Neural progenitor cell (in vitro differentiated cells): ENCODE results near the gene FRMD5. TPM values are rescaled to one million over a fixed set of nuclear protein-coding genes. Genes with fewer than 3 reads are reported as not detected.

ENCODE experiments used
- DNase-seq: peaks from one replicate; pipeline ENCODE4 v3.0.0-alpha.2; 2016; ENCODE audit warnings: low spot score
- H2AFZ ChIP-seq: fragments of 200-600 bp; sonication (generic); replicated peaks from 2 replicates; pipeline ENCODE4 v1.6.1; 2016; ENCODE audit warnings: antibody characterized with exemption
- H3F3A ChIP-seq: fragments of 200-600 bp; sonication (generic); 2 replicates; pipeline ENCODE4 v1.6.1; 2016; ENCODE audit warnings: antibody characterized with exemption, low read depth
- H3K27ac ChIP-seq: fragments of 200-600 bp; sonication (generic); 2 replicates; pipeline ENCODE4 v1.5.1; 2016; ENCODE audit warnings: mild to moderate bottlenecking
- H3K27me3 ChIP-seq: fragments of 200-600 bp; sonication (generic); 2 replicates; pipeline ENCODE4 v1.6.1; 2016; ENCODE audit warnings: mild to moderate bottlenecking, moderate library complexity
- H3K36me3 ChIP-seq: fragments of 200-600 bp; sonication (generic); 2 replicates; pipeline ENCODE4 v1.5.1; 2016
- H3K4me1 ChIP-seq: fragments of 200-600 bp; sonication (generic); 2 replicates; pipeline ENCODE4 v1.6.1; 2016; ENCODE audit warnings: mixed run types
- H3K4me2 ChIP-seq: fragments of 200-600 bp; sonication (generic); 2 replicates; pipeline ENCODE4 v1.6.1; 2016
- H3K4me3 ChIP-seq: fragments of 200-600 bp; sonication (generic); 2 replicates; pipeline ENCODE4 v1.5.1; 2016
- H3K79me2 ChIP-seq: fragments of 200-600 bp; sonication (generic); 2 replicates; pipeline ENCODE4 v1.6.1; 2016; ENCODE audit warnings: low read depth
- H3K9ac ChIP-seq: fragments of 200-600 bp; sonication (generic); 2 replicates; pipeline ENCODE4 v1.6.1; 2016
- H3K9me3 ChIP-seq: fragments of 200-600 bp; sonication (generic); 2 replicates; pipeline ENCODE4 v1.5.1; 2016; ENCODE audit warnings: low read depth
- H4K20me1 ChIP-seq: fragments of 200-600 bp; sonication (generic); 2 replicates; pipeline ENCODE4 v1.6.1; 2016; ENCODE audit warnings: low read depth
- H3K27ac Mint-ChIP-seq: 3 replicates; pipeline ENCODE4 v1.8.0; 2021; ENCODE audit warnings: mixed read lengths
- H3K27me3 Mint-ChIP-seq: 2 replicates; pipeline ENCODE4 v1.8.0; 2022; ENCODE audit warnings: low read depth, mild to moderate bottlenecking, inconsistent platforms, moderate library complexity, mixed read lengths; ENCODE audit not compliant: insufficient read depth
- H3K36me3 Mint-ChIP-seq: 3 replicates; pipeline ENCODE4 v1.8.0; 2021; ENCODE audit warnings: mixed read lengths
- H3K4me1 Mint-ChIP-seq: 3 replicates; pipeline ENCODE4 v1.8.0; 2021; ENCODE audit warnings: mixed read lengths
- H3K4me3 Mint-ChIP-seq: 3 replicates; pipeline ENCODE4 v1.8.0; 2021; ENCODE audit warnings: mild to moderate bottlenecking, moderate library complexity, mixed read lengths
- H3K9me3 Mint-ChIP-seq: 3 replicates; pipeline ENCODE4 v1.8.0; 2020; ENCODE audit warnings: mixed read lengths
- CTCF ChIP-seq: fragments of 200-600 bp; sonication (generic); IDR thresholded peaks from 2 replicates; pipeline ENCODE4 v1.5.1; 2017; ENCODE audit warnings: antibody characterized with exemption, mild to moderate bottlenecking
- EZH2 ChIP-seq: fragments of 200-600 bp; sonication (generic); IDR thresholded peaks from 2 replicates; pipeline ENCODE4 v1.6.1; 2017; ENCODE audit warnings: antibody characterized with exemption, mild to moderate bottlenecking, moderate library complexity
- EZH2phosphoT487 ChIP-seq: fragments of 200-600 bp; sonication (generic); IDR thresholded peaks from 2 replicates; pipeline ENCODE4 v1.6.1; 2017; ENCODE audit warnings: antibody characterized with exemption
- total RNA-seq: library from RNA; depleted of rRNA; stranded (reverse); fragments of >200 nt; gene quantifications from 2 replicates; pipeline ENCODE4 v1.2.3, GENCODE V29; 2015; ENCODE audit warnings: low replicate concordance

The FRMD5 gene
- total RNA-seq, 1 donor from 2014 or later = 10.1 TPM

- Histone ChIP-seq H3K79me2 (no peaks in the 10 kb centered on the region), H3K27ac (no peak overlapping the region), H3K4me2 (no peak overlapping the region), H3K9ac (no peak overlapping the region), H4K20me1 (no peaks in the 10 kb centered on the region), H2AFZ (no peak overlapping the region), H3K36me3 (no peaks in the 10 kb centered on the region), H3K4me3 (no peak overlapping the region), H3F3A (no peaks in the 10 kb centered on the region), H3K9me3 (no peaks in the 10 kb centered on the region), H3K27me3 (no peaks in the 10 kb centered on the region), H3K4me1 (peaks cover 3% of the 10 kb centered on the region)
- no peak for TF ChIP-seq CTCF
- Mint-ChIP-seq H3K27ac (no peak overlapping the region), H3K36me3 (peaks cover 3% of the 10 kb centered on the region), H3K27me3 (peaks cover 2% of the 10 kb centered on the region), H3K9me3 (no peaks in the 10 kb centered on the region), H3K4me3 (no peak overlapping the region), H3K4me1 (peaks cover 11% of the 10 kb centered on the region)
- no peak for DNase-seq
These were observed 207.1 kb downstream of the FRMD5 start for GRCh38 chr15:43987924-43988323.

GRCh38 chr15:43985976-43986680, 208.9 kb downstream of the FRMD5 start:
- Histone ChIP-seq H3K4me2 (no peak overlapping the region), H3K9me3 (no peaks in the 10 kb centered on the region), H3K79me2 (no peaks in the 10 kb centered on the region), H3K27ac (no peak overlapping the region), H3K9ac (no peak overlapping the region), H3F3A (no peaks in the 10 kb centered on the region), H3K36me3 (no peaks in the 10 kb centered on the region), H3K4me3 (no peak overlapping the region), H2AFZ (no peak overlapping the region), H4K20me1 (no peaks in the 10 kb centered on the region), H3K4me1 (peaks cover 3% of the 10 kb centered on the region), H3K27me3 (no peaks in the 10 kb centered on the region)
- peaks cover 3% of the 10 kb centered on the region for H3K36me3 Mint-ChIP-seq
- no peaks in the 10 kb centered on the region for H3K9me3 Mint-ChIP-seq
- H3K4me1 Mint-ChIP-seq = peaks cover 8% of the 10 kb centered on the region
- H3K27me3 Mint-ChIP-seq = peaks cover 2% of the 10 kb centered on the region
- DNase-seq = no peak
- H3K27ac Mint-ChIP-seq = no peak overlapping the region
- H3K4me3 Mint-ChIP-seq = no peak overlapping the region
- TF ChIP-seq CTCF (no peak), EZH2 (no peak), EZH2phosphoT487 (no peak)

GRCh38 chr15:43981576-43981975, 213.5 kb downstream of the FRMD5 start:
- no peak overlapping the region for H3K27ac ChIP-seq
- no peak for TF ChIP-seq CTCF
- no peak for TF ChIP-seq EZH2phosphoT487
- TF ChIP-seq EZH2 = no peak
- no peak overlapping the region for H3K27ac Mint-ChIP-seq
- H3K9me3 ChIP-seq = no peaks in the 10 kb centered on the region
- no peaks in the 10 kb centered on the region for H3K27me3 Mint-ChIP-seq
- H2AFZ ChIP-seq = no peak overlapping the region
- DNase-seq = no peak
- H3K36me3 Mint-ChIP-seq = peaks cover 2% of the 10 kb centered on the region
- H3K79me2 ChIP-seq = no peaks in the 10 kb centered on the region
- H3K9me3 Mint-ChIP-seq = peaks cover 5% of the 10 kb centered on the region
- no peaks in the 10 kb centered on the region for H3K36me3 ChIP-seq
- no peaks in the 10 kb centered on the region for H3K27me3 ChIP-seq
- peaks cover 4% of the 10 kb centered on the region for H3K4me1 Mint-ChIP-seq
- no peaks in the 10 kb centered on the region for H3K4me1 ChIP-seq
- no peaks in the 10 kb centered on the region for H3F3A ChIP-seq
- H3K9ac ChIP-seq = no peak overlapping the region
- no peak overlapping the region for H3K4me3 ChIP-seq
- H4K20me1 ChIP-seq = no peaks in the 10 kb centered on the region
- H3K4me3 Mint-ChIP-seq = no peak overlapping the region
- no peak overlapping the region for H3K4me2 ChIP-seq
